Skeletal muscle satellite cell (primary cell): ENCODE results near the gene TMEM221.
"Not testable (repeated sequence)": the region's sequence is repeated elsewhere in the genome, so short reads cannot be mapped to it uniquely, and the experiment has no call there.

Experiments
- H3K27me3 ChIP-seq: 2 replicates; pipeline ENCODE4 v1.7.0; 2013; ENCODE audit warnings: low read length; ENCODE audit not compliant: control insufficient read depth, insufficient read depth
- H3K36me3 ChIP-seq: 2 replicates; pipeline ENCODE4 v1.7.0; 2013; ENCODE audit warnings: mild to moderate bottlenecking, control low read depth, low read length; ENCODE audit not compliant: insufficient read depth
- H3K4me1 ChIP-seq: 2 replicates; pipeline ENCODE4 v1.7.0; 2013; ENCODE audit warnings: low read length; ENCODE audit not compliant: control insufficient read depth, insufficient read depth
- H3K4me2 ChIP-seq: 2 replicates; pipeline ENCODE4 v1.7.0; 2013; ENCODE audit warnings: mild to moderate bottlenecking, low read length
- H3K4me3 ChIP-seq: 2 replicates; pipeline ENCODE4 v1.7.0; 2013; ENCODE audit warnings: low read length
- H3K9ac ChIP-seq: 2 replicates; pipeline ENCODE4 v1.7.0; 2013; ENCODE audit warnings: mild to moderate bottlenecking, low read depth, low read length, moderate library complexity
- H3K9me3 ChIP-seq: replicated peaks from 2 replicates; pipeline ENCODE4 v1.7.0; 2013; ENCODE audit warnings: mild to moderate bottlenecking, control low read depth, low read length

The TMEM221 gene

GRCh38 chr19:17486545-17487240 lies 38.2 kb upstream of the TMEM221 start:
- Histone ChIP-seq H3K4me1 (no peaks in the 10 kb centered on the region), H3K36me3 (no peaks in the 10 kb centered on the region), H3K4me2 (no peak overlapping the region), H3K9me3 (no peaks in the 10 kb centered on the region), H3K4me3 (no peak overlapping the region), H3K9ac (no peak overlapping the region), H3K27me3 (no peaks in the 10 kb centered on the region)

- Histone ChIP-seq H3K9me3 (no peaks in the 10 kb centered on the region), H3K4me2 (no peak overlapping the region), H3K4me3 (no peak overlapping the region), H3K27me3 (no peaks in the 10 kb centered on the region), H3K36me3 (no peaks in the 10 kb centered on the region), H3K9ac (no peak overlapping the region), H3K4me1 (peaks cover 4% of the 10 kb centered on the region)
Observed at GRCh38 chr19:17484520-17485185, 36.2 kb upstream of the TMEM221 start.

DNA sequence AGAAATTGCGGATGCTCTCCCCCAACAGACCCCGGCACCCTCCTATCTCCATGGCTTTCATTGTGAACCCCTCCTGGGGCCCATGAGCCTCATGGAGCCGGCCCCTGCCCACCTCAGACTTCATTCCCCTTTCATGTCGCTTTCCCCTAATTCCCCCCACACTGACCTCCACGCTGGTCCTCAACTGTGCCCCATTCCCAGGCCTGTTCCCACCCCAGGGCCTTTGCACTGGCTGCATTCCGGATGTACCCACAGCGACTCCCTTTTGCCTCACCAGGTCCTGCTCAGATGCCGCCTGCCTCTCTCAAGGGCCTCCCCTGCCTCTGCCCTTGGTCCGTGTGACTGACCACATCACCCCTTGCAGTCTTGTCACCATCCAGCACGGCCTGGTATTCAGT lies 35.1 kb upstream of the TMEM221 start:
- Histone ChIP-seq H3K4me1 (peaks cover 13% of the 10 kb centered on the region), H3K27me3 (no peaks in the 10 kb centered on the region), H3K36me3 (no peaks in the 10 kb centered on the region), H3K9ac (no peak overlapping the region), H3K4me2 (no peak overlapping the region), H3K9me3 (no peaks in the 10 kb centered on the region), H3K4me3 (no peak overlapping the region)

- Histone ChIP-seq H3K9ac (no peak overlapping the region), H3K27me3 (no peaks in the 10 kb centered on the region), H3K9me3 (no peaks in the 10 kb centered on the region), H3K4me3 (no peak overlapping the region), H3K4me2 (no peak overlapping the region), H3K4me1 (peaks cover 15% of the 10 kb centered on the region), H3K36me3 (no peaks in the 10 kb centered on the region)
Observed at GRCh38 chr19:17482877-17483604, 34.6 kb upstream of the TMEM221 start.

DNA sequence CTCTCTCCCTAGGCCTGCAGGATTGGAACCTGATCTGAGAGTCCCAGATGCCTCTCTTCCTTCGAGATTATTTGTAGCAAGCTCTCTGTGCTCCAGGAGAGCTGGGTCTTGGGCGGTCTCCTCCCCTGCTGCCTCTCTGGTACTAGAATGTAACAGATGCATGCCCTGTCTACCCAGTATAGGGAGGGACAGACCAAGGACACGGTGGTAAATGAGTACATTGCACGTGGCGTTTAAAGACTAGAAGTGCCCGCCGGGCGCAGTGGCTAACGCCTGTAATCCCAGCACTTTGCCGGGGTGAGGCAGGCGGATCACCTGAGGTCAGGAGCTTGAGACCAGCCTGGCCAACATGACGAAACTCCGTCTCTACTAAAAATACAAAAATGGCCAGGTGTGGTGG lies 33.5 kb upstream of the TMEM221 start:
- Histone ChIP-seq H3K4me3 (no peak overlapping the region), H3K36me3 (no peaks in the 10 kb centered on the region), H3K9me3 (no peaks in the 10 kb centered on the region), H3K4me2 (no peak overlapping the region), H3K9ac (no peak overlapping the region), H3K4me1 (peaks cover 19% of the 10 kb centered on the region), H3K27me3 (no peaks in the 10 kb centered on the region)

DNA sequence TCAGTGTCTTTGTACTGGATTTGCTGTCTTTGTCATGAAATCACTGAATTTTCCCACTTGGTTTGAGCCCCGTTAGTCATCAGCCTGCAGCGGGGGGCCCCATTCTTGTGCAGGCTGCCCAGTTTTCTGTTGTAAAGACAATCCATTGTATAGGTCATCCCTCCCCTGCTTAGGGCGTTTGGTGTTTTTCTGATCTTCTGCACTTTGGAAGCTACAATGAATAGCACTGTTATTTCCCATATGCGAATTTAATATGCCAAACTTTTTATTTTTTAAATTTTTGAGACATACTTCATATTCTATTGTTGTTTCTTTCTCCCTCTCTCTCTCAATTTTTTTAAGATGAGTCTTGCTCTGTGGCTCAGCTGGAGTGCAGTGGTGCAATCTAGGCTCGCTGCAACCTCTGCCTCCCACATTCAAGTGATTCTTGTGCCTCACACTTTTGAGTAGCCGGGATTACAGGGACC lies 30.9 kb upstream of the TMEM221 start:
- Histone ChIP-seq H3K27me3 (no peaks in the 10 kb centered on the region), H3K9me3 (no peaks in the 10 kb centered on the region), H3K36me3 (no peaks in the 10 kb centered on the region), H3K4me2 (peak overlapping the region; percentile 63), H3K9ac (peak overlapping the region; percentile 64), H3K4me1 (peaks cover 31% of the 10 kb centered on the region), H3K4me3 (no peak overlapping the region)

GRCh38 chr19:17475541-17476115 lies 27.2 kb upstream of the TMEM221 start:
- H3K4me2 ChIP-seq, result peak overlapping the region; percentile 58
- no peaks in the 10 kb centered on the region for H3K36me3 ChIP-seq
- H3K27me3 ChIP-seq, result no peaks in the 10 kb centered on the region
- H3K4me3 ChIP-seq, result peak overlapping the region; percentile 3
- H3K4me1 ChIP-seq, result peaks cover 41% of the 10 kb centered on the region
- H3K9ac ChIP-seq, result peak overlapping the region; percentile 4
- no peaks in the 10 kb centered on the region for H3K9me3 ChIP-seq

DNA sequence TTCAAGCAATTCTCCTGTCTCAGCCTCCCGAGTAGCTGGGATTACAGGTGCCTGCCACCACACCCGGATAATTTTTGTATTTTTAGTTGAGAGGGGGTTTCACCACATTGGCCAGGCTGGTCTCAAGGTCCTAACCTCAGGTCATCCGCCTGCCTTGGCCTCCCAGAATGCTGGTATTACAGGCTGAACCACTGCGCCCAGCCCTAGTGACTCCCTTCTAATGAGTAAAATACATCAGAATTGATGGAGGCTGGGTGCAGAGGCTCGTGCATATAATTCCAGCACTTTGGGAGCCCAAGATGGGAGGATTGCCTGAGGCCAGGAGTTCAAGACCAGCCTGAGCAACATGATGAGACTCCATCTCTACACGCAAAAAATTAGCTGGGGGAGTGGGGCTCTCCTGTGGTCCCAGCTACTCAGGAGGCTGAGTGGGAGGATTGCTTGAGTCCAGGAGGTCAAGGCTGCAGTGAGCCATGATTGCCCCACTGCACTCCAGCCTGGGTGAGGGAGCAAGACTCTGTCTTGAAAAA lies 26.6 kb upstream of the TMEM221 start:
- Histone ChIP-seq H3K4me1 (peaks cover 40% of the 10 kb centered on the region), H3K9ac (peak overlapping the region; percentile 4), H3K4me2 (peak overlapping the region; percentile 58), H3K4me3 (peak overlapping the region; percentile 3)
- H3K9me3 ChIP-seq, H3K27me3 ChIP-seq, H3K36me3 ChIP-seq: not testable (repeated sequence)

GRCh38 chr19:17473041-17473440 lies 24.6 kb upstream of the TMEM221 start:
- no peak overlapping the region for H3K4me2 ChIP-seq
- H3K36me3 ChIP-seq, result no peaks in the 10 kb centered on the region
- H3K4me3 ChIP-seq, result no peak overlapping the region
- H3K27me3 ChIP-seq, result no peaks in the 10 kb centered on the region
- H3K9ac ChIP-seq, result no peak overlapping the region
- peaks cover 35% of the 10 kb centered on the region for H3K4me1 ChIP-seq
- H3K9me3 ChIP-seq, result no peaks in the 10 kb centered on the region

GRCh38 chr19:17471410-17472125 lies 23.1 kb upstream of the TMEM221 start:
- peaks cover 31% of the 10 kb centered on the region for H3K4me1 ChIP-seq
- H3K9ac ChIP-seq, result peak overlapping the region; percentile 81
- peak overlapping the region; percentile 99 for H3K4me2 ChIP-seq
- H3K27me3 ChIP-seq, result no peaks in the 10 kb centered on the region
- H3K9me3 ChIP-seq, result no peaks in the 10 kb centered on the region
- peak overlapping the region; percentile 86 for H3K4me3 ChIP-seq
- H3K36me3 ChIP-seq, result no peaks in the 10 kb centered on the region
